ENCODE results near the gene IL26.

IL26 gene

GRCh38 chr12:68163560-68164081 lies 62.0 kb downstream of the IL26 start:
- TF ChIP-seq CTCF (IDR thresholded peaks at IDR 0.05) = no peak

GRCh38 chr12:68162374-68162773 lies 63.2 kb downstream of the IL26 start:
- no peak for TF ChIP-seq CTCF (IDR thresholded peaks at IDR 0.05)

- TF ChIP-seq CTCF (IDR thresholded peaks at IDR 0.05) = no peak
Observed at GRCh38 chr12:68159681-68160304, 65.8 kb downstream of the IL26 start, which contains the start of gene IFNG. TSS of gene IFNG (minus strand) at chr12:68159740. CDS start at chr12:68159615, 125 bp downstream.

GRCh38 chr12:68158432-68158831 lies 67.2 kb downstream of the IL26 start:
- TF ChIP-seq CTCF (IDR thresholded peaks at IDR 0.05) = peak; percentile 42; the same call in 1 of the 2 replicates

- no peak for TF ChIP-seq CTCF (IDR thresholded peaks at IDR 0.05)
Observed at GRCh38 chr12:68157380-68157779, 68.2 kb downstream of the IL26 start.

- no peak for TF ChIP-seq CTCF (IDR thresholded peaks at IDR 0.05)
Observed at GRCh38 chr12:68156636-68157035, 69.0 kb downstream of the IL26 start.

GRCh38 chr12:68154779-68155178 lies 70.8 kb downstream of the IL26 start:
- no peak for TF ChIP-seq CTCF (IDR thresholded peaks at IDR 0.05)

Data from LNCAP (cell line).